Measurements from ENCODE around the gene BBS2.

The BBS2 gene

DNA sequence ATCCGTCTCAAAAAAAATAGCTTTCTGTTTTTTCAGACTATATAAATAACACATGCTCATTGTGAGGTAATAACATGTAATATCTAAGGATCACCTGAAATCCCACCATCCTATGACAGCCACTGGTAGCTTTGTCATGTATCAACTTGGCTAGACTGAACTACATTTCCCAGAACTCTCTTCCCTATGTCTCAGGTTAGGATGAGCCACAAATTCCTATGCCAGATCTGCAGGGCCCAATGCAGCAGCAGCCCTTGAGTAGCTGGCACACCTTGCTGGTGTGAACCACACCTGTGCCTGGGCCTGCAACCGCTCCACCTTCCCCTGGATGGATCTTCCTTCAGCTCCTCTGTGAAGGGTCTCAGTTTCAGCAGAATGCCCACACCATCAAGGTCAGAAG, 40.4 kb downstream of the BBS2 start:
- ATAC-seq (ENCODE audit: insufficient read depth, low read depth), result no peak
- DNase-seq, result no peak
- peaks cover 63% of the 10 kb centered on the region for H3K36me3 ChIP-seq (ENCODE audit: insufficient read depth, low read length)

DNA sequence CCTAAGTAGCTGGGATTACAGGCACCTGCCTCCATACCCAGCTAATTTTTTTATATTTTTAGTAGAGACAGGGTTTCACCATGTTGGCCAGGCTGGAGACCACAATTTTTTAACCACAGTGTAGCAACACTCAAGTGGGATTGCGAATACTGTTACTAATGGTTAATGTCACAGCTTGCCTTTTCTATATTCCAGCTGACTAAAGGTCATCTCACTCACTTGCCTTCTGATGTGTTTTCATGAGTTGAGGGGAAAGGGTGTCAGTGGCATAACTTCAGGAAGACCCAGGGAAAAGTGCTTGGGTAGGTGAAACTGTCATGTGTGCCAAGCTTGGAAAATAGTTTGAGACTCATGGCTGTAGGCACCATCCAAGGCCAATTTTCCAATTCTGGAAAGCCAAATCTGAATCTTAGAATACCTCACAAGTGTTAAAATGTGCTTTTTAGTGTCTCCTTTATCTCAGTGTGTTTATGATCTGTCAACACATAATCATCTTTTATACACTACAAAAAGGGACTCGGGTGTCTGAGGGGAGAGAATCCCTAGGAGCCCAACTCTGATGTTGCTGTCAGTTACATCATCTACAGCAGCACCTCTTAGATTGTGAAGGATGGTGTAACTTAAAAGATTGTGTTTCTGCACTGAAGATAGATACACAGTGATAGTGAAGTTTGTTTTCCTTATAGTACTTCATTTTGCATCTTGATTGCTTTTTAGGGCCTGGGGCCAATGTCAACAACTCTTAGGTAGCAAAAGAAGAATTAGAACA, 41.4 kb downstream of the BBS2 start:
- Histone ChIP-seq H3K36me3 (ENCODE audit: insufficient read depth, low read length) (peaks cover 68% of the 10 kb centered on the region), H3K4me3 (ENCODE audit: low read depth in 1 of 2, low read length in 2 of 2) (no peak overlapping the region), H3K4me2 (ENCODE audit: insufficient read depth, low read length) (no peak overlapping the region), H2AFZ (ENCODE audit: low read depth, low read length) (no peak overlapping the region), H4K20me1 (ENCODE audit: insufficient read depth, low read length) (no peaks in the 10 kb centered on the region), H3K79me2 (ENCODE audit: insufficient read depth, low read length) (no peaks in the 10 kb centered on the region), H3K4me1 (ENCODE audit: insufficient read depth, low read length) (no peaks in the 10 kb centered on the region), H3K27ac (ENCODE audit: low read length) (no peak overlapping the region), H3K9ac (ENCODE audit: low read depth, low read length) (no peak overlapping the region), H3K9me3 (ENCODE audit: insufficient read depth, low read length, severe bottlenecking) (no peaks in the 10 kb centered on the region), H3K27me3 (ENCODE audit: insufficient read depth, low read length, poor library complexity) (no peaks in the 10 kb centered on the region)
- no peak; the same call in 2 of the 3 replicates for ATAC-seq (ENCODE audit: insufficient read depth, low read depth)
- no peak for TF ChIP-seq EZH2 (IDR thresholded peaks at IDR 0.05; ENCODE audit: borderline replicate concordance, low read depth, low read length, severe bottlenecking)
- TF ChIP-seq, protein P1, sequence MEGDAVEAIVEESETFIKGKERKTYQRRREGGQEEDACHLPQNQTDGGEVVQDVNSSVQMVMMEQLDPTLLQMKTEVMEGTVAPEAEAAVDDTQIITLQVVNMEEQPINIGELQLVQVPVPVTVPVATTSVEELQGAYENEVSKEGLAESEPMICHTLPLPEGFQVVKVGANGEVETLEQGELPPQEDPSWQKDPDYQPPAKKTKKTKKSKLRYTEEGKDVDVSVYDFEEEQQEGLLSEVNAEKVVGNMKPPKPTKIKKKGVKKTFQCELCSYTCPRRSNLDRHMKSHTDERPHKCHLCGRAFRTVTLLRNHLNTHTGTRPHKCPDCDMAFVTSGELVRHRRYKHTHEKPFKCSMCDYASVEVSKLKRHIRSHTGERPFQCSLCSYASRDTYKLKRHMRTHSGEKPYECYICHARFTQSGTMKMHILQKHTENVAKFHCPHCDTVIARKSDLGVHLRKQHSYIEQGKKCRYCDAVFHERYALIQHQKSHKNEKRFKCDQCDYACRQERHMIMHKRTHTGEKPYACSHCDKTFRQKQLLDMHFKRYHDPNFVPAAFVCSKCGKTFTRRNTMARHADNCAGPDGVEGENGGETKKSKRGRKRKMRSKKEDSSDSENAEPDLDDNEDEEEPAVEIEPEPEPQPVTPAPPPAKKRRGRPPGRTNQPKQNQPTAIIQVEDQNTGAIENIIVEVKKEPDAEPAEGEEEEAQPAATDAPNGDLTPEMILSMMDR (IDR thresholded peaks at IDR 0.05; ENCODE audit: borderline replicate concordance, extremely low read depth, low read length, poor library complexity, severe bottlenecking), result no peak
- no peak for DNase-seq

More for the DNA sequence above, 40.4 kb downstream of the BBS2 start:
- no peaks in the 10 kb centered on the region for H4K20me1 ChIP-seq (ENCODE audit: insufficient read depth, low read length)
- H3K4me2 ChIP-seq (ENCODE audit: insufficient read depth, low read length), result no peak overlapping the region
- H3K9me3 ChIP-seq (ENCODE audit: insufficient read depth, low read length, severe bottlenecking), result no peaks in the 10 kb centered on the region
- TF ChIP-seq EZH2 (IDR thresholded peaks at IDR 0.05; ENCODE audit: borderline replicate concordance, low read depth, low read length, severe bottlenecking), result no peak
- TF ChIP-seq, protein P1 (IDR thresholded peaks at IDR 0.05; ENCODE audit: borderline replicate concordance, extremely low read depth, low read length, poor library complexity, severe bottlenecking), result no peak
- no peaks in the 10 kb centered on the region for H3K4me1 ChIP-seq (ENCODE audit: insufficient read depth, low read length)
- H3K27me3 ChIP-seq (ENCODE audit: insufficient read depth, low read length, poor library complexity), result no peaks in the 10 kb centered on the region
- no peak overlapping the region for H3K4me3 ChIP-seq (ENCODE audit: low read depth in 1 of 2, low read length in 2 of 2)
- no peak overlapping the region for H2AFZ ChIP-seq (ENCODE audit: low read depth, low read length)
- H3K9ac ChIP-seq (ENCODE audit: low read depth, low read length), result no peak overlapping the region
- no peak overlapping the region for H3K27ac ChIP-seq (ENCODE audit: low read length)
- no peaks in the 10 kb centered on the region for H3K79me2 ChIP-seq (ENCODE audit: insufficient read depth, low read length)

DNA sequence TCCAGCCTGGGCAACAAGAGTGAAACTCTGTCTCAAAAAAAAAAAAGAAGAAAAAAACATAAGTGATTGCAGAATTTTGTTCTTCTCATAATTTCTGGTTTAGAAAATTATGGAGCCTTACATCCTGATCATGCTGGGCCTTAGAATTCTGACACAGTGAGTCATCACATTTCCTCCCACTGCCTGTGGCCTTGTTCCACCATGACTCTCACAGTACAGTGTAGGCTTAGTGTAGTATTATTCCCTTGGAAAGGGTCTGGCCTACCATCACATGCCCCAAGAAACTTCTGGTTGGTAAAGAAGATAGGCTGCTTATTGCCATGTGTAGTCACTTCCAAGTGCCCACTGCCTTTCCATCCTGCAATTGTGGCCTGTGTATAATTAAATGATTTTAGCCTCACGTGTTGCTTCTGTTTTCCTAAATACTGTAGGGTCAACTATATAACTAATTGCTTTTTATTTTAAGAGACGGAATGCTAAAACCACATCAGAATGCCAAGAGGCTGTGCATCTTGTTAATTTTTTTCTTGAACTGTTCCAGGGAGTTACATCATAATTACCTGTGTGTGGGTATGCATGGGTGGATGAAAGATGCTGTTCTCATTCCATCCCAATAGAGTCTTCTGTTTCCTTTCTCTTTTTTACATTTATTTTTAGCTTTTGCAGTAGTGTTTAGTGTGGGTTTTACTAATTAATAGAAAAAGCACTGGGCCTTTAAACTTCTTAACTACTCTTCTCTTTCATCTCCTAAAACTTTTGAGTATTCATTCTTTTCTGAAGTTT, 42.5 kb downstream of the BBS2 start:
- no peaks in the 10 kb centered on the region for H3K79me2 ChIP-seq (ENCODE audit: insufficient read depth, low read length)
- H3K36me3 ChIP-seq (ENCODE audit: insufficient read depth, low read length), result peaks cover 74% of the 10 kb centered on the region
- no peak overlapping the region for H3K27ac ChIP-seq (ENCODE audit: low read length)
- TF ChIP-seq, protein P1 (IDR thresholded peaks at IDR 0.05; ENCODE audit: borderline replicate concordance, extremely low read depth, low read length, poor library complexity, severe bottlenecking), result no peak
- no peak for TF ChIP-seq EZH2 (IDR thresholded peaks at IDR 0.05; ENCODE audit: borderline replicate concordance, low read depth, low read length, severe bottlenecking)
- no peak overlapping the region for H3K4me3 ChIP-seq (ENCODE audit: low read depth in 1 of 2, low read length in 2 of 2)
- H4K20me1 ChIP-seq (ENCODE audit: insufficient read depth, low read length), result no peaks in the 10 kb centered on the region
- no peak overlapping the region for H3K4me2 ChIP-seq (ENCODE audit: insufficient read depth, low read length)
- H3K9me3 ChIP-seq (ENCODE audit: insufficient read depth, low read length, severe bottlenecking), result no peaks in the 10 kb centered on the region
- H3K4me1 ChIP-seq (ENCODE audit: insufficient read depth, low read length), result no peaks in the 10 kb centered on the region
- no peaks in the 10 kb centered on the region for H3K27me3 ChIP-seq (ENCODE audit: insufficient read depth, low read length, poor library complexity)
- ATAC-seq (ENCODE audit: insufficient read depth, low read depth) (no peak), DNase-seq (no peak)
- H2AFZ ChIP-seq (ENCODE audit: low read depth, low read length), result no peak overlapping the region
- no peak overlapping the region for H3K9ac ChIP-seq (ENCODE audit: low read depth, low read length)

All from DND-41 (cell line).